ENCODE results near the gene ARFGEF3.

DNA sequence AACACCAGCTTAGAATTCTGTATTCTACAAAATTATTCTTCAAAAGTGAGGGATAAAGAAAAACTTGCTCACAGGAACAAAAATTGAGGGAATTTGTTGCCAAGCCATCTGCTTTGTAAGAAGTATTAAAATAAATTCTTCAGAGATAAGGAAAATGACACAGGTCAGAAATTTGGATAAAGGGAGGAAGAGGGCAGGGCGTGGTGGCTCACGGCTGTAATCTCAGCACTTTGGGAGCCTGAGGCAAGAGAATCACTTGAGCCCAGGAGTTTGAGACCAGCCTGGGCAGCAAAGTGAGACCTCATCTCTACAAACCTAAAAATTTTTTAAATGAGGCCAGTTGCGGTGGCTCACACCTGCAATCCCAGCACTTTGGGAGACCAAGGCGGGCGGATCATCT lies 227.8 kb downstream of the ARFGEF3 start:
- TF ChIP-seq, protein P1, sequence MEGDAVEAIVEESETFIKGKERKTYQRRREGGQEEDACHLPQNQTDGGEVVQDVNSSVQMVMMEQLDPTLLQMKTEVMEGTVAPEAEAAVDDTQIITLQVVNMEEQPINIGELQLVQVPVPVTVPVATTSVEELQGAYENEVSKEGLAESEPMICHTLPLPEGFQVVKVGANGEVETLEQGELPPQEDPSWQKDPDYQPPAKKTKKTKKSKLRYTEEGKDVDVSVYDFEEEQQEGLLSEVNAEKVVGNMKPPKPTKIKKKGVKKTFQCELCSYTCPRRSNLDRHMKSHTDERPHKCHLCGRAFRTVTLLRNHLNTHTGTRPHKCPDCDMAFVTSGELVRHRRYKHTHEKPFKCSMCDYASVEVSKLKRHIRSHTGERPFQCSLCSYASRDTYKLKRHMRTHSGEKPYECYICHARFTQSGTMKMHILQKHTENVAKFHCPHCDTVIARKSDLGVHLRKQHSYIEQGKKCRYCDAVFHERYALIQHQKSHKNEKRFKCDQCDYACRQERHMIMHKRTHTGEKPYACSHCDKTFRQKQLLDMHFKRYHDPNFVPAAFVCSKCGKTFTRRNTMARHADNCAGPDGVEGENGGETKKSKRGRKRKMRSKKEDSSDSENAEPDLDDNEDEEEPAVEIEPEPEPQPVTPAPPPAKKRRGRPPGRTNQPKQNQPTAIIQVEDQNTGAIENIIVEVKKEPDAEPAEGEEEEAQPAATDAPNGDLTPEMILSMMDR (IDR thresholded peaks at IDR 0.05; ENCODE audit: low read depth, low read length, missing input control) = no peak
- TF ChIP-seq, protein P2, sequence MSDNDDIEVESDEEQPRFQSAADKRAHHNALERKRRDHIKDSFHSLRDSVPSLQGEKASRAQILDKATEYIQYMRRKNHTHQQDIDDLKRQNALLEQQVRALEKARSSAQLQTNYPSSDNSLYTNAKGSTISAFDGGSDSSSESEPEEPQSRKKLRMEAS (IDR thresholded peaks at IDR 0.05) = no peak
- TF ChIP-seq, protein P3, sequence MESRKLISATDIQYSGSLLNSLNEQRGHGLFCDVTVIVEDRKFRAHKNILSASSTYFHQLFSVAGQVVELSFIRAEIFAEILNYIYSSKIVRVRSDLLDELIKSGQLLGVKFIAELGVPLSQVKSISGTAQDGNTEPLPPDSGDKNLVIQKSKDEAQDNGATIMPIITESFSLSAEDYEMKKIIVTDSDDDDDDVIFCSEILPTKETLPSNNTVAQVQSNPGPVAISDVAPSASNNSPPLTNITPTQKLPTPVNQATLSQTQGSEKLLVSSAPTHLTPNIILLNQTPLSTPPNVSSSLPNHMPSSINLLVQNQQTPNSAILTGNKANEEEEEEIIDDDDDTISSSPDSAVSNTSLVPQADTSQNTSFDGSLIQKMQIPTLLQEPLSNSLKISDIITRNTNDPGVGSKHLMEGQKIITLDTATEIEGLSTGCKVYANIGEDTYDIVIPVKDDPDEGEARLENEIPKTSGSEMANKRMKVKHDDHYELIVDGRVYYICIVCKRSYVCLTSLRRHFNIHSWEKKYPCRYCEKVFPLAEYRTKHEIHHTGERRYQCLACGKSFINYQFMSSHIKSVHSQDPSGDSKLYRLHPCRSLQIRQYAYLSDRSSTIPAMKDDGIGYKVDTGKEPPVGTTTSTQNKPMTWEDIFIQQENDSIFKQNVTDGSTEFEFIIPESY (IDR thresholded peaks at IDR 0.05) = no peak
